Caco-2 (cell line): Measurements from ENCODE around the gene DHDDS. TPM values are rescaled to one million over a fixed set of nuclear protein-coding genes. Genes with fewer than 3 reads are reported as not detected.

ENCODE experiments used
- BruUV-seq: library from RNA; stranded (reverse); fragments of 400-500 nt; replicated peaks from 2 replicates; lab custom pipeline; 2021; lab: Mats Ljungman, UMichigan
- CTCF ChIA-PET: fragments of 300-600 bp; sonication (Branson Sonifier 250); formaldehyde crosslinking; loops from one replicate; lab custom pipeline; 2022; ENCODE audit warnings: antibody characterized with exemption; lab: Charles Lee
- POLR2A ChIA-PET: fragments of 300-600 bp; sonication (Branson Sonifier 250); formaldehyde crosslinking; loops from one replicate; lab custom pipeline; 2022; ENCODE audit warnings: antibody characterized with exemption; lab: Charles Lee
- DNase-seq, 2 experiments: peaks; one replicate each; pipeline versions ENCODE4 v3.0.0 to v3.0.0-alpha.2; 2020 to 2022
- H3K27me3 ChIP-seq: replicated peaks from 2 replicates; pipeline ENCODE4 v1.6.0; 2011; ENCODE audit warnings: low read length; ENCODE audit not compliant: control insufficient read depth, insufficient read depth
- H3K36me3 ChIP-seq: 2 replicates; pipeline ENCODE4 v1.5.1; 2011; ENCODE audit warnings: low read length; ENCODE audit not compliant: control insufficient read depth, insufficient read depth
- H3K4me1 ChIP-seq: fragments of 250-450 bp; sonication (Bioruptor Pico); 2 replicates; pipeline ENCODE4 v1.5.1; 2020; ENCODE audit warnings: mild to moderate bottlenecking
- H3K4me3 ChIP-seq: 2 replicates; pipeline ENCODE4 v1.5.1; 2011; ENCODE audit warnings: low read depth, mild to moderate bottlenecking, control low read depth, low read length
- H3K9me3 ChIP-seq: fragments of 250-450 bp; sonication (Bioruptor Pico); 2 replicates; pipeline ENCODE4 v1.5.1; 2020; ENCODE audit warnings: mild to moderate bottlenecking, moderate library complexity
- H3K27ac Mint-ChIP-seq: one replicate; pipeline ENCODE4 v1.8.0; 2022; ENCODE audit warnings: mixed read lengths; ENCODE audit not compliant: unreplicated experiment
- H3K27me3 Mint-ChIP-seq: one replicate; pipeline ENCODE4 v1.8.0; 2022; ENCODE audit warnings: mixed read lengths; ENCODE audit not compliant: insufficient read depth, unreplicated experiment
- H3K36me3 Mint-ChIP-seq: one replicate; pipeline ENCODE4 v1.8.0; 2022; ENCODE audit warnings: mild to moderate bottlenecking, mixed read lengths; ENCODE audit not compliant: insufficient read depth, unreplicated experiment
- H3K4me1 Mint-ChIP-seq: one replicate; pipeline ENCODE4 v1.8.0; 2022; ENCODE audit warnings: low read depth, mixed read lengths; ENCODE audit not compliant: unreplicated experiment
- H3K4me3 Mint-ChIP-seq: one replicate; pipeline ENCODE4 v1.8.0; 2022; ENCODE audit warnings: mild to moderate bottlenecking, moderate library complexity, mixed read lengths; ENCODE audit not compliant: unreplicated experiment
- H3K9me3 Mint-ChIP-seq: one replicate; pipeline ENCODE4 v1.8.0; 2022; ENCODE audit warnings: mixed read lengths; ENCODE audit not compliant: unreplicated experiment
- intact Hi-C: fragments of 100-400 bp; cut with micrococcal nuclease; formaldehyde crosslinking; loops from one replicate; pipeline ENCODE4 v1.10.0; 2022; ENCODE audit not compliant: unreplicated experiment
- total RNA-seq: library from RNA; stranded (reverse); gene quantifications from 2 replicates; pipeline ENCODE4 v1.2.3, GENCODE V29; 2022
- TF ChIP-seq, protein P1 (sequence below), 2 experiments: fragments of 200-600 bp in 1 of 2; IDR thresholded peaks; 1 replicate in 1 of 2; 2 replicates in 1 of 2; pipeline versions ENCODE4 v1.5.1 to v1.8.0; 2011 to 2022; ENCODE audit warnings: antibody characterized with exemption in 1 of 2, control low read depth in 1 of 2, inconsistent platforms in 1 of 2, low read depth in 1 of 2, low read length in 1 of 2, mild to moderate bottlenecking in 1 of 2, moderate library complexity in 1 of 2; ENCODE audit not compliant: insufficient read depth in 1 of 2, severe bottlenecking in 1 of 2, unreplicated experiment in 1 of 2

DHDDS gene
- total RNA-seq, 1 experiment from 2014 or later = 55.6 TPM

DNA sequence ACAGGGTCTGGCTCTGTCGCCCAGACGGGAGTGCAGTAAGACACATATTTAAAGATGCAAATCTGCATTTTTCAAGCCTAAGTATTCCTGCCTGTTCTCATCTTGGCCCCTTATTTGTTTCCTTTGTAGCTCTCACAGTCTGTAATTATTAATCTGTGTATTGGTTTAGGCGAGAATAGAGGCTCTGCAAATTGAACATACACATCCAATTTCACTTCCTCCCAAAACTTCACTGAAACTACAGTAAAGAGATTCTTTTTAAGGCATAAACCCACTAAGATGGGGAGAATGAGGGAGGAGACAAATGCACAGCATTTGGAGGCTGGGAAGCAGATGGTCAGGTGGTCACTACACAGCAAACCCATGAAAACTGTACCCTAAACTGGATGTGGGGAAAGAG lies 61.1 kb downstream of the DHDDS start:
- POLR2A ChIA-PET = no interaction called here
- intact Hi-C loops = no loop called here
- no peaks in the 10 kb centered on the region for H3K36me3 Mint-ChIP-seq
- CTCF ChIA-PET = no interaction called here
- BruUV-seq = no TSS peak
- Histone ChIP-seq H3K4me1 (no peaks in the 10 kb centered on the region), H3K36me3 (no peaks in the 10 kb centered on the region), H3K27me3 (no peaks in the 10 kb centered on the region), H3K9me3 (no peaks in the 10 kb centered on the region), H3K4me3 (no peak overlapping the region)
- no peak overlapping the region for H3K27ac Mint-ChIP-seq
- no peaks in the 10 kb centered on the region for H3K4me1 Mint-ChIP-seq
- DNase-seq = no peak
- H3K4me3 Mint-ChIP-seq = no peak overlapping the region
- TF ChIP-seq, protein P1, sequence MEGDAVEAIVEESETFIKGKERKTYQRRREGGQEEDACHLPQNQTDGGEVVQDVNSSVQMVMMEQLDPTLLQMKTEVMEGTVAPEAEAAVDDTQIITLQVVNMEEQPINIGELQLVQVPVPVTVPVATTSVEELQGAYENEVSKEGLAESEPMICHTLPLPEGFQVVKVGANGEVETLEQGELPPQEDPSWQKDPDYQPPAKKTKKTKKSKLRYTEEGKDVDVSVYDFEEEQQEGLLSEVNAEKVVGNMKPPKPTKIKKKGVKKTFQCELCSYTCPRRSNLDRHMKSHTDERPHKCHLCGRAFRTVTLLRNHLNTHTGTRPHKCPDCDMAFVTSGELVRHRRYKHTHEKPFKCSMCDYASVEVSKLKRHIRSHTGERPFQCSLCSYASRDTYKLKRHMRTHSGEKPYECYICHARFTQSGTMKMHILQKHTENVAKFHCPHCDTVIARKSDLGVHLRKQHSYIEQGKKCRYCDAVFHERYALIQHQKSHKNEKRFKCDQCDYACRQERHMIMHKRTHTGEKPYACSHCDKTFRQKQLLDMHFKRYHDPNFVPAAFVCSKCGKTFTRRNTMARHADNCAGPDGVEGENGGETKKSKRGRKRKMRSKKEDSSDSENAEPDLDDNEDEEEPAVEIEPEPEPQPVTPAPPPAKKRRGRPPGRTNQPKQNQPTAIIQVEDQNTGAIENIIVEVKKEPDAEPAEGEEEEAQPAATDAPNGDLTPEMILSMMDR (IDR thresholded peaks at IDR 0.05; ENCODE audit: insufficient read depth in 1 of 2, low read depth in 1 of 2, low read length in 1 of 2, severe bottlenecking in 1 of 2, unreplicated experiment in 1 of 2) = no peak
- no peaks in the 10 kb centered on the region for H3K27me3 Mint-ChIP-seq
- no peaks in the 10 kb centered on the region for H3K9me3 Mint-ChIP-seq

DNA sequence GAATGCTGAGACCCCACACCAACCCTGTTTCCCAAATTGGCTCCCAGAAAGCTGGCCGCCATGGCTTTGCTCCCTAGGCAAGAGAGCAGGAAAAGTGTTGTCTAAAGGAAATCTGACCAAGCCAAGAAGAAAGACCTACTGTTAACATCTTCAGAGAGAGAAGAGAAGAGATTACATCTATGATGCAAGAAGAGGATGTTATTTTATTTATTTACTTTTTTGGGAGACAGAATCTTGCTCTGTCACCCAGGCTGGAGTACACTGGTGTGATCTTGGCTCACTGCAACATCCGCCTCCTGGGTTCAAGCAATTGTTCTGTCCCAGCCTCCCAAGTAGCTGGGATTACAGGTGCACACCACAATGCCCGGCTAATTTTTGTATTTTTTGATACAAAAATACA lies 61.8 kb downstream of the DHDDS start:
- Histone ChIP-seq H3K27me3 (no peaks in the 10 kb centered on the region), H3K36me3 (no peaks in the 10 kb centered on the region), H3K4me3 (no peak overlapping the region), H3K9me3 (no peaks in the 10 kb centered on the region), H3K4me1 (no peaks in the 10 kb centered on the region)
- POLR2A ChIA-PET = no interaction called here
- Mint-ChIP-seq H3K9me3 (no peaks in the 10 kb centered on the region), H3K27me3 (no peaks in the 10 kb centered on the region), H3K27ac (no peak overlapping the region), H3K4me1 (no peaks in the 10 kb centered on the region), H3K4me3 (no peak overlapping the region), H3K36me3 (no peaks in the 10 kb centered on the region)
- BruUV-seq = no TSS peak
- no peak for DNase-seq
- intact Hi-C loops = no loop called here
- TF ChIP-seq, protein P1 (IDR thresholded peaks at IDR 0.05; ENCODE audit: insufficient read depth in 1 of 2, low read depth in 1 of 2, low read length in 1 of 2, severe bottlenecking in 1 of 2, unreplicated experiment in 1 of 2) = no peak
- CTCF ChIA-PET = no interaction called here

DNA sequence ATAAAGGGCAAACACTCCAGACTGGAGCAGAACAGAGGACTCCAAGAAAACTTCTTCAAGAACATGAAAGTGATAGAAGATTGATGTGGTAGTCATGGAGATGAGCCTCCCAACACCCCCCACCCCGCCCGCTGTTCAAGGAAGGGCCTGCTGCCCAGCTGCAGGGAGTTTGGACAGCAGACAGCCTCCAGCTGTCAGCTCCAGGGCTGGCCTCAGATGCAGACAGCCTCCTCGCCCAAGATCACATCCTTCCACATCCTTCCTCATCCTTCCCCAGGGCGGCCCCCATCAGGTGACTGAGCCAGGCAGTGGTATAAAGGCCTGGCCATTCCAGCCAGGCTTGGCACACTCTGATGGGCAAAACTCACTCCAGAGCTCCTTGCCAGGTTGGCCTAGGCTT lies 64.7 kb downstream of the DHDDS start:
- ChIA-PET CTCF (interaction anchor here (0.6 kb wide), 1 partner anchor 263 kb away, joined by 3 read pairs; no protein-coding TSS in a partner anchor), POLR2A (interaction anchor here (0.5 kb wide), 1 partner anchor 428 kb away, joined by 14 read pairs; no protein-coding TSS in a partner anchor)
- no peak for DNase-seq
- Histone ChIP-seq H3K36me3 (no peaks in the 10 kb centered on the region), H3K4me3 (no peak overlapping the region), H3K27me3 (no peaks in the 10 kb centered on the region), H3K9me3 (no peaks in the 10 kb centered on the region), H3K4me1 (no peaks in the 10 kb centered on the region)
- TF ChIP-seq, protein P1 (IDR thresholded peaks at IDR 0.05; ENCODE audit: insufficient read depth in 1 of 2, low read depth in 1 of 2, low read length in 1 of 2, severe bottlenecking in 1 of 2, unreplicated experiment in 1 of 2) = no peak
- no peak overlapping the region for H3K4me3 Mint-ChIP-seq
- H3K36me3 Mint-ChIP-seq = no peaks in the 10 kb centered on the region
- H3K4me1 Mint-ChIP-seq = no peaks in the 10 kb centered on the region
- no peaks in the 10 kb centered on the region for H3K9me3 Mint-ChIP-seq
- no peaks in the 10 kb centered on the region for H3K27me3 Mint-ChIP-seq
- BruUV-seq = no TSS peak
- intact Hi-C loops = no loop called here
- no peak overlapping the region for H3K27ac Mint-ChIP-seq
